ENCODE measurements around the gene AMT. TPM values are rescaled to one million over a fixed set of nuclear protein-coding genes. Genes with fewer than 3 reads are reported as not detected.

AMT gene
- total and polyA plus RNA-seq, 2 of the 13 experiments (the other 11 are each of a cell fraction or from before 2014, with no cell fraction given) = 35.3 to 59.0 TPM

DNA sequence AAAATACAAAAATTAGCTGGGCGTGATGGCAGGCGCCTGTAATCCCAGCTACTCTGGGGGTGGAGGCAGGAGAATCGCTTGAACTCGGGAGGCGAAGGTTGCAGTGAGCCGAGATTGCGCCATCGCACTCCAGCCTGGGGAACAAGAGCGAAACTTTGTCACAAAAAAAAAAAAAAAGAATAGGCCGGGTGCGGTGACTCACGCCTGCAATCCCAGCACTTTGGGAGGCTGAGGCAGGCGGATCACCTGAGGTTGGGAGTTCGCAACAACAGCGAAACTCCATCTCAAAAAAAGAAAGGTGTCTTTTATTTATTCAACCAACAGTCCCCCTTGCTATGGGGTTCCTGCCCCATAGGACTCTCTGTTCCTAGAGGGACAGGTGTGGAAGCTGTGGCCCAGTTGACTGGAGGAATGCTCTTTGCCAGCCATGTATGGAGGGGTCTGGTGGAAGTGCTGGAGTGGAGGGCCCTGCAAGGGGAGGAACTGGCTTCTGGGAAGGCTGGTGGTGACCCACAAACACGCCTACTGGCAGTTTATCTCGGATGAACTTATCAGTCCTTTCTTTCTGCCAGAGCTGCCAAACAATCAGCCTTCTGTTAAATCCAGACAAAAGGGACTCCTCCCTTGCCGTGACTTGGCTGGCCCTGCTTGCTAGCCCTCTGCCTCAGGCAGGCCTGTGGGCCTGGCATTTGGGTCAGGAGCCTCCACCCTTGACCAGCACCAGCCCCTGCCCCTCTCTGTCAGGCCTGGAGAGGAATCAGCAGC lies 43.2 kb upstream of the AMT start (continued):
- no peak for TF ChIP-seq THYN1 (CRISPR knock-in tag; IDR thresholded peaks at IDR 0.05; ENCODE audit: borderline replicate concordance, low read depth)
- TF ChIP-seq, protein P1, sequence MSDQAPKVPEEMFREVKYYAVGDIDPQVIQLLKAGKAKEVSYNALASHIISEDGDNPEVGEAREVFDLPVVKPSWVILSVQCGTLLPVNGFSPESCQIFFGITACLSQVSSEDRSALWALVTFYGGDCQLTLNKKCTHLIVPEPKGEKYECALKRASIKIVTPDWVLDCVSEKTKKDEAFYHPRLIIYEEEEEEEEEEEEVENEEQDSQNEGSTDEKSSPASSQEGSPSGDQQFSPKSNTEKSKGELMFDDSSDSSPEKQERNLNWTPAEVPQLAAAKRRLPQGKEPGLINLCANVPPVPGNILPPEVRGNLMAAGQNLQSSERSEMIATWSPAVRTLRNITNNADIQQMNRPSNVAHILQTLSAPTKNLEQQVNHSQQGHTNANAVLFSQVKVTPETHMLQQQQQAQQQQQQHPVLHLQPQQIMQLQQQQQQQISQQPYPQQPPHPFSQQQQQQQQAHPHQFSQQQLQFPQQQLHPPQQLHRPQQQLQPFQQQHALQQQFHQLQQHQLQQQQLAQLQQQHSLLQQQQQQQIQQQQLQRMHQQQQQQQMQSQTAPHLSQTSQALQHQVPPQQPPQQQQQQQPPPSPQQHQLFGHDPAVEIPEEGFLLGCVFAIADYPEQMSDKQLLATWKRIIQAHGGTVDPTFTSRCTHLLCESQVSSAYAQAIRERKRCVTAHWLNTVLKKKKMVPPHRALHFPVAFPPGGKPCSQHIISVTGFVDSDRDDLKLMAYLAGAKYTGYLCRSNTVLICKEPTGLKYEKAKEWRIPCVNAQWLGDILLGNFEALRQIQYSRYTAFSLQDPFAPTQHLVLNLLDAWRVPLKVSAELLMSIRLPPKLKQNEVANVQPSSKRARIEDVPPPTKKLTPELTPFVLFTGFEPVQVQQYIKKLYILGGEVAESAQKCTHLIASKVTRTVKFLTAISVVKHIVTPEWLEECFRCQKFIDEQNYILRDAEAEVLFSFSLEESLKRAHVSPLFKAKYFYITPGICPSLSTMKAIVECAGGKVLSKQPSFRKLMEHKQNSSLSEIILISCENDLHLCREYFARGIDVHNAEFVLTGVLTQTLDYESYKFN (CRISPR knock-in tag; conservative IDR thresholded peaks at IDR 0.05) = 0 out of 2 replicates have a peak, but pooled peaks have one; percentile 5
- TF ChIP-seq SMAD9 (CRISPR knock-in tag; IDR thresholded peaks at IDR 0.05) = 0 out of 2 replicates have a peak, but pooled peaks have one; percentile 66
- peak; percentile 36; the same call in 1 of the 2 replicates for TF ChIP-seq ISL2 (CRISPR knock-in tag; IDR thresholded peaks at IDR 0.05)
- TF ChIP-seq ZNF329 (CRISPR knock-in tag; IDR thresholded peaks at IDR 0.05; ENCODE audit: low read depth) = no peak
- TF ChIP-seq KMT2B (CRISPR knock-in tag; IDR thresholded peaks at IDR 0.05) = 0 out of 2 replicates have a peak, but pooled peaks have one; percentile 11
- TF ChIP-seq ZNF331 (CRISPR knock-in tag; IDR thresholded peaks at IDR 0.05) = peak; percentile 10; the same call in 1 of the 2 replicates
- no peak; the same call in 1 of the 2 replicates for TF ChIP-seq CREM (IDR thresholded peaks at IDR 0.05)
- TF ChIP-seq CREM (CRISPR knock-in tag; IDR thresholded peaks at IDR 0.05) = no peak
- peak in 1 of 2 experiments; percentile 49; a peak in 2 of 4 replicates for TF ChIP-seq POLR2A (IDR thresholded peaks at IDR 0.05; ENCODE audit: insufficient read depth in 1 of 2, low read depth in 2 of 2, low read length in 2 of 2)
- TF ChIP-seq ZNF468 (CRISPR knock-in tag; IDR thresholded peaks at IDR 0.05) = no peak
- no peak for TF ChIP-seq CHCHD3 (CRISPR knock-in tag; IDR thresholded peaks at IDR 0.05)
- TF ChIP-seq, protein P2, sequence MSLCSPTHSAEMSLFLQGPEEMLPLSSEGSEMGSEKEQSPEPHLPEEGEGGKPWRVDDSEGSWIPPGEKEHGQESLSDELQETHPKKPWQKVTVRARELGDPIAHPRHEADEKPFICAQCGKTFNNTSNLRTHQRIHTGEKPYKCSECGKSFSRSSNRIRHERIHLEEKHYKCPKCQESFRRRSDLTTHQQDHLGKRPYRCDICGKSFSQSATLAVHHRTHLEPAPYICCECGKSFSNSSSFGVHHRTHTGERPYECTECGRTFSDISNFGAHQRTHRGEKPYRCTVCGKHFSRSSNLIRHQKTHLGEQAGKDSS (CRISPR knock-in tag; IDR thresholded peaks at IDR 0.05; ENCODE audit: borderline replicate concordance, low read depth) = no peak
- no peak for TF ChIP-seq ZSCAN21 (CRISPR knock-in tag; IDR thresholded peaks at IDR 0.05; ENCODE audit: borderline replicate concordance)
- TF ChIP-seq SAP130 (CRISPR knock-in tag; IDR thresholded peaks at IDR 0.05; ENCODE audit: low read depth) = peak; percentile 29; the same call in 1 of the 2 replicates
- TF ChIP-seq FUBP1 (CRISPR knock-in tag; IDR thresholded peaks at IDR 0.05; ENCODE audit: borderline replicate concordance) = no peak
- peak; percentile 97 for TF ChIP-seq ZNF460 (CRISPR knock-in tag; IDR thresholded peaks at IDR 0.05; ENCODE audit: borderline replicate concordance)
- TF ChIP-seq NFKB2 (CRISPR knock-in tag; IDR thresholded peaks at IDR 0.05; ENCODE audit: borderline replicate concordance) = peak; percentile 17; the same call in 1 of the 2 replicates
- peak; percentile 91 for TF ChIP-seq FOSL2 (CRISPR knock-in tag; IDR thresholded peaks at IDR 0.05)
- peak; percentile 32; the same call in 1 of the 2 replicates for TF ChIP-seq ZNF317 (CRISPR knock-in tag; IDR thresholded peaks at IDR 0.05)
- peak; percentile 45 for TF ChIP-seq RXRA (CRISPR knock-in tag; IDR thresholded peaks at IDR 0.05)
- peak; percentile 41; the same call in 1 of the 2 replicates for TF ChIP-seq ZBTB37 (CRISPR knock-in tag; IDR thresholded peaks at IDR 0.05)
- 0 out of 2 replicates have a peak, but pooled peaks have one; percentile 50 for TF ChIP-seq ZNF547 (CRISPR knock-in tag; IDR thresholded peaks at IDR 0.05)

Data from HepG2 (cell line).